ENCODE data around the gene SNTN.

The SNTN gene

DNA sequence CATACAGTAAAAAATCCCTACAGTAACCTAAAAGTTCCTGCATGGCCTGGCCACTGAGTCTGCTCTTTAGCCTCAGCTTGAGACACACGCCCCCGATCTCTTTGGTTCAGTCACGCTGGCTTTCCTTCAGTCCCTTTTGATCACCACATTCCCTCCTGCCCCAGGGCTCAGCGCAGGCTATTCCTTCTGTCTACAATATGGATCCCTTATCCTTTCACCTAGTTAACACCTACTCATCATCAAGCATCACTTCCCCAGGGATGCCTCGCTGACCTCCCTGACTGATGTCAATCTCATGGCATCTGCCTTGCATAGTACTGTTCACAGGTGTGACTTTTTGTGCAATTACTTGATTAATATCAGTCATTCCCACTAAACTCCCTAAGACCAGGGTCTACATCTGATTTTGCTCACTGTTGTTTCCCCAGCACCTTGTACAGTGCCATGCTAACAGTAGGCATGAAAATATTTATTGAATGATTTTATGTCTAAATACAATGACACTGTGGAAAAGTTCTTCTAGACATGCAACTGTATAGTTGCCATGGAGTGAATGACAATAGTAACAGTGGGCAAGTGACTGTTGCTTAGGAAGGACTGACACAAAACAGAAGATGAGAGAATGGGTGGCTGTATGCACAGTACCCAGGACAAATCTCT lies at the start of gene SNTN:
Gene SNTN, plus strand, starts transcription at position 610 of the 660 bp plus-strand sequence. Its CDS starts 13 bp downstream, at position 623.
- TF ChIP-seq, protein P1, sequence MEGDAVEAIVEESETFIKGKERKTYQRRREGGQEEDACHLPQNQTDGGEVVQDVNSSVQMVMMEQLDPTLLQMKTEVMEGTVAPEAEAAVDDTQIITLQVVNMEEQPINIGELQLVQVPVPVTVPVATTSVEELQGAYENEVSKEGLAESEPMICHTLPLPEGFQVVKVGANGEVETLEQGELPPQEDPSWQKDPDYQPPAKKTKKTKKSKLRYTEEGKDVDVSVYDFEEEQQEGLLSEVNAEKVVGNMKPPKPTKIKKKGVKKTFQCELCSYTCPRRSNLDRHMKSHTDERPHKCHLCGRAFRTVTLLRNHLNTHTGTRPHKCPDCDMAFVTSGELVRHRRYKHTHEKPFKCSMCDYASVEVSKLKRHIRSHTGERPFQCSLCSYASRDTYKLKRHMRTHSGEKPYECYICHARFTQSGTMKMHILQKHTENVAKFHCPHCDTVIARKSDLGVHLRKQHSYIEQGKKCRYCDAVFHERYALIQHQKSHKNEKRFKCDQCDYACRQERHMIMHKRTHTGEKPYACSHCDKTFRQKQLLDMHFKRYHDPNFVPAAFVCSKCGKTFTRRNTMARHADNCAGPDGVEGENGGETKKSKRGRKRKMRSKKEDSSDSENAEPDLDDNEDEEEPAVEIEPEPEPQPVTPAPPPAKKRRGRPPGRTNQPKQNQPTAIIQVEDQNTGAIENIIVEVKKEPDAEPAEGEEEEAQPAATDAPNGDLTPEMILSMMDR (IDR thresholded peaks at IDR 0.05): no peak
- TF ChIP-seq ZFX (IDR thresholded peaks at IDR 0.05; ENCODE audit: borderline replicate concordance): no peak
- H3K27ac ChIP-seq: no peak within 1 kb of the TSS

GRCh38 chr3:63607716-63608115 lies 44.8 kb upstream of the SNTN start:
- no peak overlapping the region for H3K27ac ChIP-seq
- no peak for TF ChIP-seq ZFX (IDR thresholded peaks at IDR 0.05; ENCODE audit: borderline replicate concordance)
- TF ChIP-seq, protein P1 (IDR thresholded peaks at IDR 0.05): no peak

DNA sequence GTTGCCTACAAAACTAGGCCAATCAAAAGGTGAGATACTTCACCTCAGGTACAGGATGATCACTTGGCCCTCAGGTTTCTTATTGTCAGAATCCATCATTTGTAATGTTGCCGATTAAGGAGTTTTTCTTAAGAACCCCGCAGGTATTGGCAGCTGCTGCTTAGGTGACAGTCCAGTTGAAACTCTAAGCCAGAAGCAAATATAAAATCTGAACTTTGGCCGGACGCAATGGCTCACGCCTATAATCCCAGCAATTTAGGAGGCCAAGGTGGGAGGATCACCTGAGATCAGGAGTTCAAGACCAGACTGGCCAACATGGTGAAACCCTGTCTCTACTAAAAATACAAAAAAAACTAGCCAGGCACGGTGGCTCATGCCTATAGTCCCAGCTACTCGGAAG lies 43.1 kb upstream of the SNTN start:
- no peak for TF ChIP-seq ZFX (IDR thresholded peaks at IDR 0.05; ENCODE audit: borderline replicate concordance)
- TF ChIP-seq, protein P1 (IDR thresholded peaks at IDR 0.05): no peak
- H3K27ac ChIP-seq: no peak overlapping the region

DNA sequence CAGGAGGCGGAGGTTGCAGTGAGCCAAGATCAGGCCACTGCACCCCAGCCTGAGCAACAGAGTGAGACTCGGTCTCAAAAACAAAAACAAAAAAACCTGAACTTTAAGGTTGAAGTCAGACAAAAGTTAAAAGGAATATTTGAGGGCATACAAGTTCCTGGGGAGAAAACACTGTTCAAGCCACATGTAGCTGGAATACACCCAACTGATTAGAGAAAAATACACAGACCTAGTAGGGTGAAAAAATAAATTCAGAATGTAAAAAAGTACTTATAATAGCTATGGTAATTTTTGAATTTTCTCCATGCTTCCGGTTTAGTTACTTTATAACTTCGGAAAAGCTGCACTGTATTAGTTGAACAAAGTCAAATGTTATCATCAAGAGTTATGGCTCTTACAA lies 42.6 kb upstream of the SNTN start:
- no peak overlapping the region for H3K27ac ChIP-seq
- no peak for TF ChIP-seq ZFX (IDR thresholded peaks at IDR 0.05; ENCODE audit: borderline replicate concordance)

- H3K27ac ChIP-seq: no peak overlapping the region
- TF ChIP-seq ZFX (IDR thresholded peaks at IDR 0.05; ENCODE audit: borderline replicate concordance): no peak
- TF ChIP-seq, protein P1 (IDR thresholded peaks at IDR 0.05): no peak
These were observed 41.1 kb upstream of the SNTN start for GRCh38 chr3:63611382-63611781.

- H3K27ac ChIP-seq: no peak overlapping the region
- no peak for TF ChIP-seq ZFX (IDR thresholded peaks at IDR 0.05; ENCODE audit: borderline replicate concordance)
- TF ChIP-seq, protein P1 (IDR thresholded peaks at IDR 0.05): no peak
These were observed 38.9 kb upstream of the SNTN start for GRCh38 chr3:63613561-63613960.

DNA sequence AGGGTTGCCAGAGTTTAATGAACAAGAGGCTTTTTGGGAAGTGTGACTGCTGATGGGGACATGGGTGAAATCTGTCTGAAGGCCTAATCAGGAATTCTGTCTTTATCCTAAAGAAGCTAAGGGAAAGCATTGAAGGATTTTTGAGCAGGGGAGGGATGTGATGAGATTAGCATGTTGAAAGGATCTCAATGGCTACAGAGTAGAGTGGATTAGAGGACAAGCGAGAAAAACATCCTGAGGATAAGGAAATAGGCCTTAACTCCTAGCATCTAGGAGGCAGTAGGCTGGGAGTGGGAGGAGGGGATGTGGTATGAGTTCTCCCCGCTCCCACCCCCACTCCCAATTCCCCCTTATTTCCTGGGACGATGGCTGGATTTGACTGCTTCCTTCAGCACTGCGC lies 35.1 kb upstream of the SNTN start:
- TF ChIP-seq ZFX (IDR thresholded peaks at IDR 0.05; ENCODE audit: borderline replicate concordance): no peak
- TF ChIP-seq, protein P1 (IDR thresholded peaks at IDR 0.05): no peak
- no peak overlapping the region for H3K27ac ChIP-seq

Measured in 22Rv1 (cell line).